ENCODE measurements around the gene KCNG2. TPM values are rescaled to one million over a fixed set of nuclear protein-coding genes. Genes with fewer than 3 reads are reported as not detected.

The KCNG2 gene
- total and polyA plus RNA-seq, 10 of the 15 experiments (the other 5 are each of a cell fraction or from before 2014, with no cell fraction given): 0.20 to 0.23 TPM; not detected in 8

DNA sequence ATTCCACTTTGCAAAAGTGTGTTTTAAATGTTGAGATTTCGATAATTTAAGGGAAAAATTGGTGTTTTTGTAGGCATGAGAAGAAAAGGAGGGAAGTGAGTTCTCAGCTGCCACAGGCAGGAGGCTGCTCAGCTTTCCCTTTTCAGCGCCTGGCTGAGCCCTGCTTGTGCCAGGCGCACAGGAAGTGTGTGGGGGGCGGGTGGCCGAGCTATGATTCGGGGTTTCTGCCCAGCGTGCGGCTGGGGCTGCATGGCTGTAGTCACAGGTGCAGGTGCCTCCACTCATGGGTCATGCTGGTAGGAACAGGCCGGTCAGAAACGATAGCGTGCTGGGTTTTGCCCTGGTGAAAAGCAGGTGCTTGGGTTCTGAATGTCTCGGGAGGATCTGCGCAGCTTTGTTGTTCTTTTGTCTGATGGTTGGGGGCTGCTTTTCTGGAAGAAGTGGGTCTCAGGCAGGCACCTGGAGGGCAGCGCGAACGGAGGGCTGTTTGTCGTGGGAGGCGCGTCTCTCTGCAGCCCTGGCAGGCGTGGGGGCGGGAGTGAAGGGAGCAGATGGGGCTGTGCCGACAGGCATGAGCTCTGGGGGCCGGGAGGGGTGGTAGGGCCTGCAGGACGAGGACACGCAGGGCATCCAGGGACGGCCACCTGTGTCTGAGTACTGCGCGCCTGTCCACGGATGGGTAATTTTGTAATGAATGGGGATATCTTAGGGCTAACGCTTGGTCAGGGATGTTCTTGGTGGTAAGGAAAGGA is 2.1 kb downstream of the KCNG2 start:
- FAIRE-seq (no peak), DNase-seq (ENCODE audit: low read depth, low spot score) (no peak), ATAC-seq (no peak)
- ChIA-PET RAD21 (ENCODE audit: unreplicated experiment) (no interaction called here), SMC1A (ENCODE audit: uncharacterized antibody, unreplicated experiment) (no interaction called here), POLR2A (no interaction called here), CTCF (interaction anchor here (0.6 kb wide), 1 partner anchor 41 kb away, joined by 3 read pairs; no protein-coding TSS in a partner anchor)
- Histone ChIP-seq H2AFZ (ENCODE audit: control insufficient read depth, low read depth, low read length) (no peak overlapping the region), H4K20me1 (ENCODE audit: control insufficient read depth, insufficient read depth) (no peaks in the 10 kb centered on the region), H3K9me3 (replicated peaks; ENCODE audit: control insufficient read depth, insufficient read depth, low read length) (no peaks in the 10 kb centered on the region), H3K79me2 (ENCODE audit: control insufficient read depth, insufficient read depth, low read length) (no peaks in the 10 kb centered on the region), H3K4me1 (ENCODE audit: control insufficient read depth, insufficient read depth, low read length) (no peaks in the 10 kb centered on the region), H3K9ac (ENCODE audit: control insufficient read depth, insufficient read depth, low read length) (no peak overlapping the region), H3K27ac (ENCODE audit: control insufficient read depth, insufficient read depth) (no peak overlapping the region), H3K4me2 (ENCODE audit: control insufficient read depth, insufficient read depth) (no peak overlapping the region), H3K36me3 (ENCODE audit: control insufficient read depth in 2 of 2, insufficient read depth in 2 of 2, low read length in 1 of 2) (no peaks in the 10 kb centered on the region), H3K4me3 (no peak overlapping the region), H3K27me3 (replicated peaks in 1 of 2; ENCODE audit: control insufficient read depth in 2 of 2, insufficient read depth in 2 of 2, low read length in 1 of 2) (peaks cover 0 to 4% of the 10 kb centered on the region in 2 experiments; a peak in 3 of 4 replicates)
- TF ChIP-seq NR2F1 (conservative IDR thresholded peaks at IDR 0.05) (no peak), CHD4 (IDR thresholded peaks at IDR 0.05) (no peak), SUZ12 (IDR thresholded peaks at IDR 0.05; ENCODE audit: unreplicated experiment) (no peak), NFIC (IDR thresholded peaks at IDR 0.05; ENCODE audit: low read depth, low read length) (no peak), ZNF217 (IDR thresholded peaks at IDR 0.05) (no peak), TAF1 (IDR thresholded peaks at IDR 0.05; ENCODE audit: borderline replicate concordance, low read depth, low read length) (no peak)
- TF ChIP-seq, protein P1, sequence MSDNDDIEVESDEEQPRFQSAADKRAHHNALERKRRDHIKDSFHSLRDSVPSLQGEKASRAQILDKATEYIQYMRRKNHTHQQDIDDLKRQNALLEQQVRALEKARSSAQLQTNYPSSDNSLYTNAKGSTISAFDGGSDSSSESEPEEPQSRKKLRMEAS (IDR thresholded peaks at IDR 0.05; ENCODE audit: low read depth, low read length): no peak
- TF ChIP-seq, protein P2, sequence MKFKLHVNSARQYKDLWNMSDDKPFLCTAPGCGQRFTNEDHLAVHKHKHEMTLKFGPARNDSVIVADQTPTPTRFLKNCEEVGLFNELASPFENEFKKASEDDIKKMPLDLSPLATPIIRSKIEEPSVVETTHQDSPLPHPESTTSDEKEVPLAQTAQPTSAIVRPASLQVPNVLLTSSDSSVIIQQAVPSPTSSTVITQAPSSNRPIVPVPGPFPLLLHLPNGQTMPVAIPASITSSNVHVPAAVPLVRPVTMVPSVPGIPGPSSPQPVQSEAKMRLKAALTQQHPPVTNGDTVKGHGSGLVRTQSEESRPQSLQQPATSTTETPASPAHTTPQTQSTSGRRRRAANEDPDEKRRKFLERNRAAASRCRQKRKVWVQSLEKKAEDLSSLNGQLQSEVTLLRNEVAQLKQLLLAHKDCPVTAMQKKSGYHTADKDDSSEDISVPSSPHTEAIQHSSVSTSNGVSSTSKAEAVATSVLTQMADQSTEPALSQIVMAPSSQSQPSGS (IDR thresholded peaks at IDR 0.05; ENCODE audit: low read length): no peak
- intact Hi-C loops (cut with micrococcal nuclease; ENCODE audit: unreplicated experiment): loop anchor here (10.0 kb wide), 1 partner anchor 185 kb away; the partner anchor contains the start of gene TXNL4A
- 28% methylated on average over 20 of the region's 30 CpGs for WGBS (ENCODE audit: insufficient coverage, insufficient replicate concordance, low lambda C conversion rate, missing lambda C conversion rate)
- BruUV-seq (replicated peaks): no TSS peak
- in situ Hi-C loops (cut with MboI): no loop called here

Data from GM12878 (cell line).